Pancreas (tissue), 10 donors: ENCODE results near the gene SAMD14. TPM values are rescaled to one million over a fixed set of nuclear protein-coding genes. Genes with fewer than 3 reads are reported as not detected.

Experiments used
- ATAC-seq, 4 donors: fragments of 200-7000 bp; cut with Tn5 transposase; one replicate each; pipeline versions ENCODE4 v1.8.0 to v1.9.1; 2020; ENCODE audit warnings: mild to moderate bottlenecking in 4 of 4, moderate library complexity in 4 of 4
- DNase-seq, 6 donors: peaks; one replicate each; pipeline ENCODE4 v3.0.0-alpha.2; 2020
- FAIRE-seq: peaks from 2 replicates; lab custom pipeline; 2012; peaks lifted over from hg19 to GRCh38; lab: Jason Lieb, UNC
- H3K27ac ChIP-seq, 4 donors: fragments of 200-600 bp; sonication (generic); 1 replicate in 3 of 4; 2 replicates in 1 of 4; pipeline versions ENCODE4 v1.5.0 to v1.8.0; 2020
- H3K27me3 ChIP-seq, 4 donors: fragments of 200-600 bp; one replicate each; pipeline ENCODE4 v1.8.0; 2021
- H3K36me3 ChIP-seq, 3 donors: fragments of 200-600 bp; sonication (generic) in 1 of 3; one replicate each; pipeline versions ENCODE4 v1.5.0 to v1.8.0; 2020 to 2021
- H3K4me1 ChIP-seq, 3 donors: fragments of 200-600 bp; one replicate each; pipeline ENCODE4 v1.8.0; 2021
- H3K4me3 ChIP-seq, 4 donors: fragments of 200-600 bp; sonication (generic) in 2 of 4; one replicate each; pipeline versions ENCODE4 v1.5.0 to v1.8.0; 2020 to 2021
- H3K9me3 ChIP-seq, 4 donors: fragments of 200-600 bp; one replicate each; pipeline ENCODE4 v1.8.0; 2021
- CTCF ChIP-seq, 4 donors: fragments of 200-600 bp; sonication (generic) in 3 of 4; IDR thresholded peaks; one replicate each; pipeline versions ENCODE4 v1.5.0 to v1.8.0; 2021; ENCODE audit warnings: antibody characterized with exemption in 4 of 4
- WGBS, 2 donors: extraction: QIAGEN DNeasy Blood & Tissue Kit; methylation state at CpG; one replicate each; pipeline ENCODE4 v1.1.7; 2013; 5-methylcytosine and 5-hydroxymethylcytosine counted together
- intact Hi-C, 3 donors: fragments of 100-400 bp; cut with DNase I; formaldehyde crosslinking; loops; one replicate each; pipeline versions ENCODE4 v1.11.1 to v1.14.2; 2022
- polyA plus RNA-seq, 2 donors: library from polyadenylated mRNA; stranded (reverse); fragments of 200-250 nt; gene quantifications; one replicate each; pipeline ENCODE4 v1.2.3, GENCODE V29; 2013
- total RNA-seq, 6 donors: library from RNA; stranded (reverse); fragmentation: NEBNext Ultra II Directional in 4 of 6; extraction: Animal tissue kit (Norgen Biotek cat#: 25700) in 4 of 6; gene quantifications; one replicate each; pipeline versions ENCODE4 v1.2.1 to v1.2.4, GENCODE V29; 2021 to 2023
- donor health status: healthy with polysubstance abuse.
- donor health status: DM: no; HTN: no; CAD: no; lungs with moderate emphysema.
- donor health status: DM: no; HTN: no; CAD: no.
- donor health status: control.
- donor health status: control.
- donor health status: Bipolar disorder and iron deficiency.
- donor health status: DM: yes; HTN: yes; CAD: no.
- donor health status: DM: no; HTN: no; CAD: no.
- donor health status: DM: no; HTN: no; CAD: no.
- donor health status: DM: yes; HTN: yes; CAD: no.

SAMD14 gene
- total and polyA plus RNA-seq, 8 donors: 0.09 to 1.3 (median 0.61) TPM

- Histone ChIP-seq H3K36me3 (peaks cover 0 to 33% (median 5%) of the 10 kb centered on the region in 3 donors), H3K4me1 (no peaks in the 10 kb centered on the region), H3K4me3 (no peak overlapping the region), H3K27ac (no peak overlapping the region), H3K27me3 (no peaks in the 10 kb centered on the region), H3K9me3 (no peaks in the 10 kb centered on the region)
- no peak for TF ChIP-seq CTCF (IDR thresholded peaks at IDR 0.05)
- ATAC-seq (no peak), FAIRE-seq (no peak), DNase-seq (no peak)
- intact Hi-C loops: no loop called here
- 92 to 97% methylated on average over 16 of the region's 16 CpGs for WGBS, 2 donors
Measured at GRCh38 chr17:50070908-50071680, 58.9 kb downstream of the SAMD14 start.

GRCh38 chr17:50067996-50068395, 62.0 kb downstream of the SAMD14 start:
- Histone ChIP-seq H3K9me3 (no peaks in the 10 kb centered on the region), H3K27me3 (no peaks in the 10 kb centered on the region), H3K4me3 (no peak overlapping the region), H3K36me3 (peaks cover 0 to 12% (median 5%) of the 10 kb centered on the region in 3 donors), H3K27ac (no peak overlapping the region), H3K4me1 (no peaks in the 10 kb centered on the region)
- ATAC-seq: no peak
- DNase-seq: no peak
- FAIRE-seq: no peak
- intact Hi-C loops: no loop called here
- 92 to 96% methylated on average over 13 of the region's 13 CpGs for WGBS, 2 donors
- no peak for TF ChIP-seq CTCF (IDR thresholded peaks at IDR 0.05)

- Histone ChIP-seq H3K4me1 (peaks cover 0 to 9% (median 4%) of the 10 kb centered on the region in 3 donors), H3K4me3 (no peak overlapping the region), H3K27ac (no peak overlapping the region), H3K9me3 (no peaks in the 10 kb centered on the region), H3K36me3 (peaks cover 0 to 12% (median 5%) of the 10 kb centered on the region in 3 donors), H3K27me3 (no peaks in the 10 kb centered on the region)
- DNase-seq (no peak), ATAC-seq (no peak), FAIRE-seq (no peak)
- intact Hi-C loops: no loop called here
- 96 to 98% methylated on average over 2 of the region's 2 CpGs for WGBS, 2 donors
- no peak for TF ChIP-seq CTCF (IDR thresholded peaks at IDR 0.05)
Measured at GRCh38 chr17:50066995-50067394, 63.0 kb downstream of the SAMD14 start.

- Histone ChIP-seq H3K36me3 (no peaks in the 10 kb centered on the region), H3K9me3 (no peaks in the 10 kb centered on the region), H3K27ac (no peak overlapping the region), H3K27me3 (no peaks in the 10 kb centered on the region), H3K4me1 (peaks cover 7 to 13% (median 9%) of the 10 kb centered on the region in 3 donors), H3K4me3 (no peak overlapping the region)
- ATAC-seq (no peak), DNase-seq (no peak), FAIRE-seq (no peak)
- intact Hi-C loops: no loop called here
- 66 to 70% methylated on average over 3 of the region's 3 CpGs for WGBS, 2 donors
- no peak for TF ChIP-seq CTCF (IDR thresholded peaks at IDR 0.05)
Measured at GRCh38 chr17:50065056-50065455, 64.9 kb downstream of the SAMD14 start.
